Endothelial cell of umbilical vein (primary cell): ENCODE results near the gene NCKAP5. TPM values are rescaled to one million over a fixed set of nuclear protein-coding genes. Genes with fewer than 3 reads are reported as not detected.

Experiments used
- BruUV-seq: library from RNA; stranded (reverse); fragments of 400-500 nt; replicated peaks from 2 replicates; lab custom pipeline; 2021; lab: Mats Ljungman, UMichigan
- CTCF ChIA-PET: fragments of 300-600, 350-600 bp; sonication (Branson Sonifier 250); formaldehyde crosslinking; loops from one replicate; lab custom pipeline; 2021; ENCODE audit warnings: antibody characterized with exemption, inconsistent platforms; lab: Charles Lee
- POLR2A ChIA-PET: fragments of 300-600, 350-600 bp; sonication (Branson Sonifier 250); formaldehyde crosslinking; loops from one replicate; lab custom pipeline; 2021; ENCODE audit warnings: antibody characterized with exemption, inconsistent platforms; lab: Charles Lee
- DNase-seq: peaks from one replicate; pipeline ENCODE4 v3.0.0-alpha.2; 2011; ENCODE audit warnings: low read depth, low spot score
- FAIRE-seq: peaks from 2 replicates; lab custom pipeline; 2011; peaks lifted over from hg19 to GRCh38; lab: Jason Lieb, UNC
- H2AFZ ChIP-seq: 2 replicates; pipeline ENCODE4 v1.6.0; 2012; ENCODE audit warnings: low read depth, low read length, control low read depth, inconsistent platforms
- H3K27ac ChIP-seq: 2 replicates; pipeline ENCODE4 v1.5.1; 2011; ENCODE audit warnings: low read depth, mild to moderate bottlenecking, control low read depth, low read length, moderate library complexity; ENCODE audit not compliant: insufficient read depth
- H3K27me3 ChIP-seq, 2 experiments: 2 replicates each; pipeline versions ENCODE4 v1.6.0 to v1.6.1; 2011; ENCODE audit warnings: low read length in 2 of 2, mixed read lengths in 1 of 2; ENCODE audit not compliant: control insufficient read depth in 2 of 2, insufficient read depth in 2 of 2
- H3K36me3 ChIP-seq, 2 experiments: 2 replicates in 1 of 2; 3 replicates in 1 of 2; pipeline ENCODE4 v1.5.1; 2011; ENCODE audit warnings: low read length in 2 of 2, mild to moderate bottlenecking in 1 of 2, moderate library complexity in 1 of 2; ENCODE audit not compliant: control insufficient read depth in 2 of 2, insufficient read depth in 2 of 2; ENCODE audit errors: extremely low read depth in 1 of 2
- H3K4me1 ChIP-seq: 3 replicates; pipeline ENCODE4 v1.5.1; 2011; ENCODE audit warnings: mild to moderate bottlenecking, low read length; ENCODE audit not compliant: control insufficient read depth, insufficient read depth; ENCODE audit errors: extremely low read depth
- H3K4me2 ChIP-seq: 2 replicates; pipeline ENCODE4 v1.6.1; 2011; ENCODE audit warnings: low read length, control low read depth, mixed read lengths; ENCODE audit not compliant: insufficient read depth
- H3K4me3 ChIP-seq, 3 experiments: fragments of 200-600 bp in 1 of 3; sonication (generic), shearing (Covaris generic) in 1 of 3; replicated peaks in 1 of 3; 2 replicates each; pipeline ENCODE4 v1.5.1; 2011 to 2016; ENCODE audit warnings: control low read depth in 3 of 3, low read length in 3 of 3, mild to moderate bottlenecking in 2 of 3, inconsistent platforms in 1 of 3, low read depth in 1 of 3, moderate library complexity in 1 of 3; ENCODE audit not compliant: insufficient read depth in 1 of 3
- H3K79me2 ChIP-seq: 2 replicates; pipeline ENCODE4 v1.6.0; 2012; ENCODE audit warnings: low read length, inconsistent platforms; ENCODE audit not compliant: control insufficient read depth, insufficient read depth
- H3K9ac ChIP-seq: replicated peaks from 2 replicates; pipeline ENCODE3; 2011; ENCODE audit warnings: low read length, control low read depth; ENCODE audit not compliant: insufficient read depth; ENCODE audit errors: extremely low read depth
- H3K9me1 ChIP-seq: replicated peaks from 3 replicates; pipeline ENCODE4 v1.6.0; 2011; ENCODE audit warnings: mild to moderate bottlenecking, low read length; ENCODE audit not compliant: control insufficient read depth, insufficient read depth; ENCODE audit errors: extremely low read depth
- H3K9me3 ChIP-seq: replicated peaks from 2 replicates; pipeline ENCODE4 v1.5.1; 2012; ENCODE audit warnings: low read length, inconsistent platforms; ENCODE audit not compliant: control insufficient read depth, insufficient read depth
- H4K20me1 ChIP-seq: replicated peaks from 2 replicates; pipeline ENCODE3; 2011; ENCODE audit warnings: mild to moderate bottlenecking, low read length; ENCODE audit not compliant: control insufficient read depth, insufficient read depth; ENCODE audit errors: extremely low read depth
- CTCF ChIP-seq, 2 donors: IDR thresholded peaks; 1 replicate in 1 of 2; 2 replicates in 1 of 2; pipeline ENCODE4 v1.5.1; 2011; ENCODE audit warnings: low read length in 2 of 2, mild to moderate bottlenecking in 2 of 2, moderate library complexity in 2 of 2, control low read depth in 1 of 2, inconsistent platforms in 1 of 2, low read depth in 1 of 2; ENCODE audit not compliant: insufficient read depth in 1 of 2; ENCODE audit errors: extremely low read depth in 1 of 2
- EZH2 ChIP-seq: IDR thresholded peaks from 2 replicates; pipeline ENCODE4 v1.6.1; 2012; ENCODE audit warnings: borderline replicate concordance, low read depth, mild to moderate bottlenecking, moderate library complexity, low read length, inconsistent platforms; ENCODE audit not compliant: severe bottlenecking
- FOS ChIP-seq: IDR thresholded peaks from 2 replicates; pipeline ENCODE4 v1.6.1; 2011; ENCODE audit warnings: mild to moderate bottlenecking, low read length, moderate library complexity, borderline replicate concordance; ENCODE audit not compliant: insufficient read depth
- GATA2 ChIP-seq: IDR thresholded peaks from 2 replicates; pipeline ENCODE4 v1.7.0; 2011; ENCODE audit warnings: low read depth, mild to moderate bottlenecking, moderate library complexity, mixed read lengths, low read length; ENCODE audit not compliant: insufficient read length, insufficient read depth
- JUN ChIP-seq: IDR thresholded peaks from 2 replicates; pipeline ENCODE4 v1.6.1; 2011; ENCODE audit warnings: borderline replicate concordance, low read depth; ENCODE audit not compliant: insufficient read length, insufficient read depth
- MAX ChIP-seq: IDR thresholded peaks from 2 replicates; pipeline ENCODE4 v1.6.1; 2011; ENCODE audit not compliant: insufficient read depth, insufficient read length
- MYC ChIP-seq: IDR thresholded peaks from one replicate; pipeline ENCODE4 v1.6.1; 2011; ENCODE audit warnings: mild to moderate bottlenecking, low read depth, low read length
- POLR2A ChIP-seq: IDR thresholded peaks from 2 replicates; pipeline ENCODE4 v1.6.1; 2012; ENCODE audit warnings: low read depth, mild to moderate bottlenecking, control low read depth, low read length
- POLR2AphosphoS5 ChIP-seq: IDR thresholded peaks from 2 replicates; pipeline ENCODE4 v1.6.1; 2012; ENCODE audit warnings: low read depth, mild to moderate bottlenecking, control low read depth, low read length, moderate library complexity; ENCODE audit not compliant: insufficient read depth
- dilution Hi-C: fragments of 300-500 bp; cut with MboI; formaldehyde crosslinking; loops from one replicate; pipeline ENCODE4 v1.15.0; 2019; ENCODE audit warnings: low sequenced_read_pairs; ENCODE audit not compliant: extremely low pct_ligation_motif_present
- intact Hi-C: fragments of 100-400 bp; cut with micrococcal nuclease; formaldehyde crosslinking; loops from one replicate; pipeline ENCODE4 v1.10.0; 2022
- polyA plus RNA-seq, 4 experiments: library from polyadenylated mRNA; depleted of rRNA in 3 of 4; stranded (reverse) in 3 of 4; unstranded in 1 of 4; fragments of >200 nt; gene quantifications; 2 replicates each; pipeline versions ENCODE4 v1.2.1 to v1.2.3, GENCODE V29; 2011 to 2012; ENCODE audit warnings: missing spikeins in 1 of 4
- total RNA-seq: library from RNA; stranded (reverse); gene quantifications from 2 replicates; pipeline ENCODE4 v1.2.3, GENCODE V29; 2021

Gene NCKAP5
- total and polyA plus RNA-seq, 2 donors (not counting 3 experiments of a cell fraction or from before 2014, with no cell fraction given): 0.47 to 3.3 TPM

GRCh38 chr2:132904142-132904842 is 664.0 kb downstream of the NCKAP5 start:
- no peak overlapping the region for H2AFZ ChIP-seq
- BruUV-seq: no TSS peak
- no peak for TF ChIP-seq EZH2
- TF ChIP-seq CTCF (IDR thresholded peaks at IDR 0.05; ENCODE audit: extremely low read depth in 1 of 2, insufficient read depth in 1 of 2, low read depth in 1 of 2, low read length in 2 of 2): no peak
- no peak overlapping the region for H3K4me3 ChIP-seq
- H3K9me1 ChIP-seq: no peaks in the 10 kb centered on the region
- H3K36me3 ChIP-seq: no peaks in the 10 kb centered on the region
- H3K4me1 ChIP-seq: no peaks in the 10 kb centered on the region
- dilution Hi-C loops: no loop called here
- H4K20me1 ChIP-seq: no peaks in the 10 kb centered on the region
- ChIA-PET CTCF (no interaction called here), POLR2A (no interaction called here)
- no peak overlapping the region for H3K4me2 ChIP-seq
- intact Hi-C loops: no loop called here
- DNase-seq: no peak
- H3K79me2 ChIP-seq: no peaks in the 10 kb centered on the region
- no peaks in the 10 kb centered on the region for H3K27me3 ChIP-seq
- no peak overlapping the region for H3K9ac ChIP-seq
- H3K9me3 ChIP-seq: no peaks in the 10 kb centered on the region
- FAIRE-seq: no peak
- no peak overlapping the region for H3K27ac ChIP-seq

- CTCF ChIA-PET: no interaction called here
- dilution Hi-C loops: no loop called here
- FAIRE-seq: no peak
These were observed 665.6 kb downstream of the NCKAP5 start for GRCh38 chr2:132902626-132903025.

More at GRCh38 chr2:132902626-132903025, 665.6 kb downstream of the NCKAP5 start:
- H3K27ac ChIP-seq: no peak overlapping the region
- H3K4me2 ChIP-seq: no peak overlapping the region
- H4K20me1 ChIP-seq: no peaks in the 10 kb centered on the region
- H3K79me2 ChIP-seq: no peaks in the 10 kb centered on the region
- H3K4me3 ChIP-seq: no peak overlapping the region
- H3K36me3 ChIP-seq: no peaks in the 10 kb centered on the region
- intact Hi-C loops: no loop called here
- no peak for DNase-seq
- H3K9ac ChIP-seq: no peak overlapping the region
- no peaks in the 10 kb centered on the region for H3K9me3 ChIP-seq
- H3K27me3 ChIP-seq: no peaks in the 10 kb centered on the region
- no peaks in the 10 kb centered on the region for H3K4me1 ChIP-seq
- H2AFZ ChIP-seq: no peak overlapping the region
- no TSS peak for BruUV-seq
- POLR2A ChIA-PET: no interaction called here
- TF ChIP-seq GATA2 (no peak), CTCF (IDR thresholded peaks at IDR 0.05; ENCODE audit: extremely low read depth in 1 of 2, insufficient read depth in 1 of 2, low read depth in 1 of 2, low read length in 2 of 2) (no peak), EZH2 (no peak), POLR2AphosphoS5 (no peak), MYC (no peak), POLR2A (no peak), MAX (no peak), FOS (no peak), JUN (no peak)
- no peaks in the 10 kb centered on the region for H3K9me1 ChIP-seq
